Psoas muscle (tissue), 8 donors: ENCODE measurements around the gene MAPK1IP1L. TPM values are rescaled to one million over a fixed set of nuclear protein-coding genes. Genes with fewer than 3 reads are reported as not detected.
A peak's percentile ranks its signal among the peaks of the same experiment; 100 is the strongest.

Experiments used
- ATAC-seq, 4 donors: fragments of 200-7000 bp; cut with Tn5 transposase; one replicate each; pipeline ENCODE4 v1.9.1; 2020; ENCODE audit warnings: moderate library complexity in 3 of 4, mild to moderate bottlenecking in 2 of 4
- DNase-seq, 2 donors: peaks; one replicate each; pipeline ENCODE4 v3.0.0-alpha.2; 2020
- H3K27ac ChIP-seq: fragments of 200-600 bp; one replicate; pipeline ENCODE4 v1.8.0; 2022
- H3K27me3 ChIP-seq, 3 donors: fragments of 200-600 bp in 1 of 3; one replicate each; pipeline versions ENCODE4 v1.6.1 to v1.8.0; 2013 to 2022; ENCODE audit warnings: low read length in 2 of 3, mild to moderate bottlenecking in 2 of 3, moderate library complexity in 1 of 3; ENCODE audit not compliant: insufficient read depth in 3 of 3
- H3K36me3 ChIP-seq, 2 donors: fragments of 200-600 bp in 1 of 2; one replicate each; pipeline versions ENCODE4 v1.6.1 to v1.8.0; 2013 to 2022; ENCODE audit warnings: low read depth in 1 of 2, mild to moderate bottlenecking in 1 of 2, moderate library complexity in 1 of 2; ENCODE audit not compliant: insufficient read depth in 1 of 2
- H3K4me1 ChIP-seq: fragments of 200-600 bp; one replicate; pipeline ENCODE4 v1.8.0; 2022
- H3K4me3 ChIP-seq: fragments of 200-600 bp; one replicate; pipeline ENCODE4 v1.8.0; 2022; ENCODE audit warnings: mild to moderate bottlenecking
- H3K9me3 ChIP-seq: fragments of 200-600 bp; one replicate; pipeline ENCODE4 v1.8.0; 2022
- CTCF ChIP-seq: fragments of 200-600 bp; IDR thresholded peaks from one replicate; pipeline ENCODE4 v1.8.0; 2022; ENCODE audit warnings: antibody characterized with exemption
- WGBS, 3 donors: extraction: QIAGEN DNeasy Blood & Tissue Kit; methylation state at CpG; one replicate each; pipeline versions ENCODE4 v1.1.6 to v1.1.7; 2013; 5-methylcytosine and 5-hydroxymethylcytosine counted together
- intact Hi-C, 2 donors: fragments of 100-400 bp; cut with DNase I; formaldehyde crosslinking; loops; one replicate each; pipeline versions ENCODE4 v1.11.0 to v1.14.2; 2022
- polyA plus RNA-seq, 3 donors: library from polyadenylated mRNA; stranded (reverse); fragments of 200-250 nt; gene quantifications; one replicate each; pipeline ENCODE4 v1.2.3, GENCODE V29; 2013
- total RNA-seq, 4 donors: library from RNA; stranded (reverse); fragmentation: NEBNext Ultra II Directional in 2 of 4; extraction: Animal tissue kit (Norgen Biotek cat#: 25700) in 2 of 4; gene quantifications; one replicate each; pipeline versions ENCODE4 v1.2.1 to v1.2.4, GENCODE V29; 2021 to 2023
- donor health status: healthy with polysubstance abuse.
- donor health status: DM: no; HTN: no; CAD: no; lungs with moderate emphysema.
- donor health status: Bipolar disorder and iron deficiency.
- donor health status: healthy.
- donor health status: DM: yes; HTN: yes; CAD: no.
- donor health status: DM: no; HTN: no; CAD: no.
- donor health status: DM: no; HTN: no; CAD: no.
- donor health status: DM: yes; HTN: yes; CAD: no.

Gene MAPK1IP1L
- total and polyA plus RNA-seq, 7 donors, result 17.6 to 60.1 (median 46.2) TPM

GRCh38 chr14:55118761-55119160 lies 67.3 kb downstream of the MAPK1IP1L start:
- DNase-seq, result no peak
- no peak for ATAC-seq
- no peaks in the 10 kb centered on the region for H3K27me3 ChIP-seq
- H3K9me3 ChIP-seq, result no peaks in the 10 kb centered on the region
- H3K36me3 ChIP-seq, result no peaks in the 10 kb centered on the region
- peaks cover 17% of the 10 kb centered on the region for H3K4me1 ChIP-seq
- 27 to 33% (median 32%) methylated on average over 3 of the region's 3 CpGs for WGBS, 3 donors
- H3K4me3 ChIP-seq, result no peak overlapping the region
- intact Hi-C loops, result no loop called here
- TF ChIP-seq CTCF, result no peak
- H3K27ac ChIP-seq, result peak overlapping the region; percentile 64

Other genes with a start within 250 kb of the MAPK1IP1L start
- 1 to 10 TPM in 3 of 4 donors, under 1 TPM in 1; 0.65 to 1.4 (median 1.2) TPM for gene GCH1, start 148.8 kb upstream of the MAPK1IP1L start, total RNA-seq
- 1 to 10 TPM in 2 of 3 donors, under 1 TPM in 1; 0.91 to 1.2 (median 1.0) TPM for gene GCH1, start 148.8 kb upstream of the MAPK1IP1L start, polyA plus RNA-seq
- 1 to 10 TPM in 2 of 4 donors, under 1 TPM in 2; 0.86 to 2.0 (median 0.99) TPM for gene WDHD1, start 24.5 kb upstream of the MAPK1IP1L start, total RNA-seq
- 1 to 10 TPM in 1 of 3 donors, under 1 TPM in 2; 0.55 to 1.2 (median 0.95) TPM for gene WDHD1, start 24.5 kb upstream of the MAPK1IP1L start, polyA plus RNA-seq
- 10 to 100 TPM in 3 of 4 donors, 1 to 10 TPM in 1; 9.7 to 17.0 (median 13.2) TPM for gene SOCS4, start 24.4 kb upstream of the MAPK1IP1L start, total RNA-seq
- gene SOCS4, start 24.4 kb upstream of the MAPK1IP1L start, polyA plus RNA-seq, result 10 to 100 TPM in 1 of 3 donors, 1 to 10 TPM in 2; 4.1 to 23.7 (median 6.1) TPM
- gene LGALS3, start 77.6 kb downstream of the MAPK1IP1L start, total RNA-seq, result 10 to 100 TPM; 27.7 to 44.7 (median 38.4) TPM
- gene LGALS3, start 77.6 kb downstream of the MAPK1IP1L start, polyA plus RNA-seq, result 10 to 100 TPM; 45.2 to 71.4 (median 48.6) TPM
- gene DLGAP5, start 139.9 kb downstream of the MAPK1IP1L start, total RNA-seq, result under 1 TPM in 2 of 4 donors, not detected in 2; 0.10 to 0.29 TPM
- under 1 TPM in 2 of 3 donors, not detected in 1; 0.03 to 0.05 TPM for gene DLGAP5, start 139.9 kb downstream of the MAPK1IP1L start, polyA plus RNA-seq
- gene FBXO34, start 219.8 kb downstream of the MAPK1IP1L start, total RNA-seq, result 10 to 100 TPM; 22.6 to 57.4 (median 31.0) TPM
- 10 to 100 TPM in 2 of 3 donors, 1 to 10 TPM in 1; 6.1 to 25.8 (median 23.3) TPM for gene FBXO34, start 219.8 kb downstream of the MAPK1IP1L start, polyA plus RNA-seq